Esophagus squamous epithelium (tissue), 4 donors: ENCODE data around the gene ST6GALNAC3.

ENCODE experiments used
- CTCF ChIP-seq, 6 experiments: fragments of 450-650 bp in 4 of 6; fragments of 200-600 bp in 2 of 6; sonication (generic) in 2 of 6; IDR thresholded peaks; one replicate each; pipeline ENCODE4 v1.5.1; 2016 to 2019; ENCODE audit warnings: antibody characterized with exemption in 6 of 6, mild to moderate bottlenecking in 4 of 6, moderate library complexity in 4 of 6
- POLR2A ChIP-seq, 4 donors: fragments of 450-650 bp; IDR thresholded peaks; one replicate each; pipeline ENCODE4 v1.6.1; 2017; ENCODE audit warnings: antibody characterized with exemption in 4 of 4, mild to moderate bottlenecking in 4 of 4, moderate library complexity in 3 of 4

DNA sequence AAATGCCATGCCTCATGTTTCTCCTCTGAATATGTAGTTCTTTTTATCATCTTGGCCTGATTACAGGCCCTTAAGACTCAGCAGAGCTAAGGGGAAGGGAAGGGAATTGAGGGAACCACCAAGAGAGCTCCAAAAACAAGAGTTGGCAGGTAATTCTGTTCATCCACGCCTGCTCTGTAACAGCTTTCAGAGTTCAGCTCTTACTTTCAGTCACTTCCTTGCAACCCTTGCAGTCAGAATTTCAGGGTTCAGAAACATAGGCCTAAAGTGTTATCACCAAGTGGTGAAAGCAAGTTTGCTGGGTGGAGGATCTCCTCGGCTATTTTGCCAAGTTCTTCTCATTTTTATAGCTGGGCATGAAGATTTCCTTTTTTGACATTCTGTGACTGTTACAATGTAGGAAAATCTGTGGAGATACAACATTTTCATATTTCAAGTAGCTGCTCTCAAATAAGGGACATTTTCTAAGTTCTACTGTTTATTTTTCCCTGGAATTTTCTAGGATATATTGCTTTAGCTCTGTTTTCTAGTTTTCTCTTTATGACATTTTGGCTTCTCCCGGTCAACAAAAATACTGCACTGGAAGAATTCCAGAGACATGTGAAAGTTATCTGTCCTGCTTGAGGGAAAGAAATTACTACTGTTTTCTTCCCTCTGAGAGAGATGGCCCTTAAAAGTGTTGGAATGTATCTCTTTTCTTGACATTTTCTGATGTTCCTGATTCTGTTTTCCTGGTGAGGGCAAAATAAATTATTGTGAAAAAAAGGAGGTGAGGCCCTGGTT is 540.9 kb downstream of the ST6GALNAC3 start:
- no peak for TF ChIP-seq CTCF (IDR thresholded peaks at IDR 0.05)
- no peak for TF ChIP-seq POLR2A (IDR thresholded peaks at IDR 0.05)
